HG03135 (cell line): ENCODE results near the gene RBM25.
A peak's percentile ranks its signal among the peaks of the same experiment; 100 is the strongest.
"Not testable (repeated sequence)": the region's sequence is repeated elsewhere in the genome, so short reads cannot be mapped to it uniquely, and the experiment has no call there.

ENCODE experiments used
- ATAC-seq: cut with Tn5 transposase; IDR thresholded peaks from one replicate; pipeline ENCODE4 v1.9.1; 2021; ENCODE audit warnings: mild to moderate bottlenecking, moderate library complexity; ENCODE audit not compliant: unreplicated experiment

Gene RBM25

GRCh38 chr14:73058224-73058921 lies at the start of gene RBM25:
TSS of gene RBM25 (plus strand) at chr14:73058534. CDS start at chr14:73071642, 13,108 bp downstream.
- peak; percentile 95 for ATAC-seq

DNA sequence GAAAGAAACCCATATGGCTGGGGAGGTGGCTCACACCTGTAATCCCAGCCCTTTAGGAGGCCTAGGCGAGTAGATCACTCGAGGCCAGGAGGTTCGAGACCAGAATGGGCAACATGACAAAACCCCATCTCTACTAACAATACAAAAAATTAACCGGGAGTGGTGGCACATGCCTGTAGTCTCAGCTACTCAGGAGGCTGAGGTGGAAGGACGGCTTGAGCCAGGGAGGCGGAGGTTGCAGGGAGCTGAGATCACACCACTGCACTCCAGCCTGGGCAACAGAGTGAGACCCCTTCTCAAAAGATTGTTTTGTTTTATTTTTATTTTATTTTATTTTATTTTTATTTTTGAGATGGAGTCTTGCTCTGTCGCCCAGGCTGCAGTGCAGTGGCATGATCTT lies 47.1 kb upstream of the RBM25 start:
- ATAC-seq = not testable (repeated sequence)

DNA sequence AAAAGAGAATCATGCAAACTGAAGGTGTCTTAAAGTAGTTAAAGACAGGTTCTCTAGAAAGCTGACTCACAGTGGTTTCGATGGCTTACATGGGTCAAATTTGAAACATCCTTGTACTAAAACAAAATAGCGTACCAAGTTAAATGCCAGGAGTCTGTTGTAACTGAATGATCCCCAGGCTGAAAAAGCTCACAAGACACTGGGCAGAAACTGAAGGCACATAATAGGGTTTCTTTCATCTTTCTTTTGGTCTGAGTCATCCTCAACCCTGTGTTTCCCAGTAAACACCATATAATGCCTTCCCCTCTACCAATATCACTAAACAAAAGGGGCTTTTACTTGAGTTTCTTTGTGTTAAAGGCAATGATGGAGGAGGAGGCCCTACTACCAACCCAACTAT lies 44.2 kb upstream of the RBM25 start:
- no peak for ATAC-seq

- not testable (repeated sequence) for ATAC-seq
These were observed 42.8 kb upstream of the RBM25 start for GRCh38 chr14:73015552-73015951.

DNA sequence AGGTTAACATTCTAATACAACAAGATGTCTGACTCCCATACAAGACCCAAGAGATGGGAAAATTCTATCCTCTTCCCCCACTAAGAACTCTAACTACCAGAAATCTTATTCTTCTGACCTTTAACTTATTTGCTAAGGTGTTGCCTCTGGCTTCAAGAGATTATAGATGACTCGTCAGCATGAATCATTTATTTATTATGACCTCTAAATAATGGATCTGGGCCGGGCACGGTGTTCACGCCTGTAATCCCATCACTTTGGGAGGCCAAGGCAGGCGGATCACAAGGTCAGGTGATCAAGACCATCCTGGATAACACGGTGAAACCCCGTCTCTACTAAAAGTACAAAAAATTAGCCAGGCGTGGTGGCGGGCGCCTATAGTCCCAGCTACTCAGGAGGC lies 42.3 kb upstream of the RBM25 start:
- ATAC-seq = not testable (repeated sequence)

GRCh38 chr14:73022051-73022450 lies 36.3 kb upstream of the RBM25 start:
- no peak for ATAC-seq

DNA sequence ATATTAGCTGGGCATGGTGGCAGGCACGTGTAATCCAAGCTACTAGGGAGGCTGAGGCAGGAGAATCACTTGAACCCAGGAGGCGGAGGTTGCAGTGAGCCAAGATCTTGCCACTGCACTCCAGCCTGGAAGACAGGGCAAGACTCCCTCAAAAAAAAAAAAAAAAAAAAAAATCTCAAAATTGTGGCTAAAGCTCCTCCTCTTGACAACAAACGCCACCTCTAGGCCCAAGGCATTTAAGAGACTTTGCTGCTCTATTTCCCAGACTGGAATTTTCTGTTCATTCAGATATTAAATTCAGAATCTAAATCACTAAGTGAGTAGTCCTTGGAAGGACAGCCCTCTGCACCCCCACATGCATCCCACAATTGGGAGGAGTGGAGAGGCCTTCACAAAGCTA lies 32.8 kb upstream of the RBM25 start:
- no peak for ATAC-seq

DNA sequence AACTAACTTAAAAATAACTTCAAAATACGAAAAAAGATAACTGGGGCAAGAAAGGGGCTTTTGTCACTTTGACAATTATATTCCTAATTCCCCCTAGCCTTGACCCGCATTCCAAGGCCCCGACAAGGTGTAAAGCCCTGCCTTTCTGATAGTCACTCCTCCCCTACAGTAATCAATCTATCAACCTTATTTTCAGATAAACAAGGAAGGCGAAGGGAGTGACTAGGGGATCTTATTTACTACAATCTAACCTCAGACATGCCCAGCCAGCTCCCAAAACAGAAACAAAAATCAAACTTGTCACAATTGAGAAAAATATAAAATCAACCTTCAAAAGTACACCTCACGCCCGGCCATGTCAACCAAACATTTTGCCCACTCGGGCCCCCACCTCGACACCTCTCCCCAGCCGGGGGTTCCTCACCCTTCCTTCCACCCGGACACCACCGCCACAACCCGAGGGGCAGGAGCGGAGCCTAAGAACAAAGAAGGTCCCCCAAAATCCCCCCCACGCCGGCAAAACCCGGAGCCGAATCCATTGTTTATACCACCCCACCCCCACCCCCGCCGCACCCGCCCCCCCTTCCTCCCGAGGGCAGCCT lies 32.0 kb upstream of the RBM25 start:
- ATAC-seq = no peak

GRCh38 chr14:73026845-73027542 lies 31.3 kb upstream of the RBM25 start, which contains the start of gene ZFYVE1:
TSS of gene ZFYVE1 (minus strand) at chr14:73027106. CDS start at chr14:73024508, 2,598 bp downstream.
- ATAC-seq = peak; percentile 97

GRCh38 chr14:73027546-73027945 lies 30.8 kb upstream of the RBM25 start:
- no peak for ATAC-seq

DNA sequence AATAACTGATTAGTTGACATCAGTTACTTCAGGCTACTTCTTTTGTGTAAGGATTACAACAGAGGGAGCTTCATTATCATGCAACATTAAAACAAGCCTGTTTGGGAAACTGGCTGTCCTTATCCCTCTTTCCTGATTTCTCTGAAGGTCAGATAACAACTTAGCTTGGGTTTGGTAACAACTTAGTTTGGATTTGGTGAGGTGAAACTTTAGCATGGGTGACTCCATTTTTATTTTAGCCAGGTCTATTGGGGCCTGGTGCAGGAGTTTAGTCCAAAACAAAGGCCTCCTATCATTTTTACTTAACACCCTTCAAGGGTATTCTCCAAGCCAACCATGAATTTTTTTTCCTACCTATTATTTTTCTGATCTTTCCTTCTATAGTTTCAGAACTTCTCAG lies 30.4 kb upstream of the RBM25 start:
- no peak for ATAC-seq

DNA sequence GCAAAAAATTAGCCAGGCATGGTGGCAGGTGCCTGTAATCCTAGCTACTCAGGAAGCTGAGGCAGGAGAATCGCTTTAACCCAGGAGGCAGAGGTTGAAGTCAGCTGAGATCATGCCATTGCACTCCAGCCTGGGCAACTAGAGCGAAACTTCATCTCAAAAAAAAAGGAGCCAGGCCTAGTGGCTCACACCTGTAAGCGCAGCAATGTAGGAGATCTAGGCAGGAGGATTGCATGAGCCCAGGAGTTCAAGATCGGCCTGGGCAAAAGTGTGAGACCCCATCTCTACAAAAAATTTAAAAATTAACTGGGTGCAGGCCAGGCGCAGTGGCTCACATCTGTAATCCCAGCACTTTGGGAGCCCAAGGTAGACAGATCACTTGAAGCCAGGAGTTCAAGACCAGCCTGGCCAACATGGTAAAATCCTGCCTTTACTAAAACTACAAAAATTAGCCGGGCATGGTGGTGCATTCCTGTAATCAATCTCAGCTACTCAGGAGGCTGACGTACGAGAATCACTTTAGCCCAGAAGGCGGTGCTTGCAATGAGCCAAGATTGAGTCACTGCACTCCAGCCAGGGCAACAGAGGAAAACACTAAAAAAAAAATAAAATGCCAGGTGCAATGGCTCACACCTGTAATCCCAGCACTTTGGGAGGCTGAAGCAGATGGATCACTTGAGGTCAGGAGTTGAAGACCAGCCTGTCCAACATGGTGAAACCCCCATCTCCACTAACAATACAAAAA lies 21.5 kb upstream of the RBM25 start:
- ATAC-seq = not testable (repeated sequence)

GRCh38 chr14:73047808-73048207 lies 10.5 kb upstream of the RBM25 start:
- no peak for ATAC-seq

GRCh38 chr14:73049428-73049827 lies 8.9 kb upstream of the RBM25 start:
- no peak for ATAC-seq

DNA sequence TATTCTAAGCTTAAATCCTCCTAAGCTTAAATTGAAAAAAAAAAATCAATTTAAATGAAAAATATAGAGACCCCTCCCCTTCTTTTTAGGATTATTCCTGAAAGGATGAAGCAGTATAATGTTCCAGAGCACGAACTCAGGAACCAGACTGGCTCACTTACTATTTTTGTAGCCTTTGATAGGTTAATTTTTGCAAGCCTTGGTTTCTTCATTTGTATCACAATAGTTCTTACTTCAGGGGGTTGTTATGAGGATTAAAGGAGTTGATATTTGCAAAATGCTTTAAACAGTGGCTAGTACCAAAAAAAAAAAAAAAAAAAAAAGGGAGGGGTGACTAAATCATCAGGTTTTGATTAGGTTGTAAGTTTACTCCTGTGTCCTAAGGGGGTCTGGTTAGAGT lies 3.1 kb upstream of the RBM25 start:
- ATAC-seq = no peak

- no peak for ATAC-seq
These were observed 450 bp upstream of the RBM25 start for GRCh38 chr14:73057944-73058223.

DNA sequence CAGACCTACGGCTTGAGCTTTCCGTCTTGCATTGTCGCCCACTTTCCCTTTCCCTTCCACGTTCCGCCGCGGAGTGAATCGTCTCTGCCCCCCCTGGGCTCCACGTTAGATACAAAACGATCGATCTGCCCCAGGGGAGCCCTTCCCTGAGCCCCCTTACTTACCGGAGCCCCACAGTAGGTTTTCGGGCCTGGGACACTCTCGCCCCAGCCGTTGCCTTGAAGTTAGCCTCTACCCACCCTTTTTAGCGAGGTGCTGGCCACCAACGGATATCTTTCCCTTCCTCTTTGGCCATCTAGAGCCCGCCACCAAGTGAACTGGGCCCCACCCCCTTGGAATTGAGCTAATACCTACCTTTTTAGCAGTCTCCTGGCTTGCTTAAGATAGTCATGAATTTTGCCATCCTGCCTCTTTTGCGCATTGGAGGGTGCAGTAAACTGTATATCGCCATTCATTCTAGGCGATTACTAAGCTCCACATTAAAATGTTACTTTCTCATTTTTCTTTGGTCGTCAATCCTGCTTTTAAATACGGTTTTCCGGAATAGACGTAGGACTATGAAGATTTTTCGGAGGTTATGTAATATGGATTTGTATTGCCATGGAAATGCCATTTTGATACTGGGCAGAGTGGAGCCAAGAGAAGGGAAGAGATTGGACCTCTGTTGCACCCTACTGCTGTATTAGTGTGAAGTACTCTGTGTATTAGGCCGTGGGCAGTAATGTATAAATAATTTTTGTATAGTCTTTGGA lies 764 bp downstream of the RBM25 start:
- ATAC-seq = peak; percentile 4

- no peak for ATAC-seq
These were observed 11.3 kb downstream of the RBM25 start for GRCh38 chr14:73069585-73069984.

GRCh38 chr14:73091044-73091443 lies 32.7 kb downstream of the RBM25 start:
- no peak for ATAC-seq

DNA sequence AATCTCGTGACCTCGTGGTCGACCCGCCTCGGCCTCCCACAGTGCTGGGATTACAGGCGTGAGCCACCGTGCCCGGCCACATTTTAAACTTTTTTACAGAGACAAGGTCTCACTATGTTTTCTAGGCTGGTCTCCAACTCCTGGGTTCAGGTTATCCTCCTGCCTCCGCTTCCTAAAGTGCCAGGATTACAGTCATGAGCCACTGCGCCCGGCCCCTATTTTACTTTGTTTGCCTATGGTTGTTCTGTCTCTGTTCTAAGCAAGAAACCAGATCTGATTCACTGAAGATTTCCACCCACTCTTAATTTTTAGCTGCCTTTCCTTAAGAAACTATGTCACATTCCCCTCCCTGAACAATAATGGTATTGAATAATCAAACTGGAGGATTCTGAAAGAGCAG lies 39.1 kb downstream of the RBM25 start:
- no peak for ATAC-seq

- ATAC-seq = no peak
These were observed 42.0 kb downstream of the RBM25 start for GRCh38 chr14:73100334-73100733.
